Stimulated activated CD8-positive, alpha-beta memory T cell treated with anti-CD3 and anti-CD28 coated beads, Interleukin-7, amount 100 ng/mL, for 48 hours (primary cell): ENCODE data around the gene PLXNA1.
A peak's percentile ranks its signal among the peaks of the same experiment; 100 is the strongest.

Source experiments
- DNase-seq, 2 donors: peaks; one replicate each; pipeline ENCODE4 v3.0.0-alpha.2; 2020; ENCODE audit warnings: low read depth in 1 of 2; ENCODE audit errors: extremely low read depth in 1 of 2

Gene PLXNA1

DNA sequence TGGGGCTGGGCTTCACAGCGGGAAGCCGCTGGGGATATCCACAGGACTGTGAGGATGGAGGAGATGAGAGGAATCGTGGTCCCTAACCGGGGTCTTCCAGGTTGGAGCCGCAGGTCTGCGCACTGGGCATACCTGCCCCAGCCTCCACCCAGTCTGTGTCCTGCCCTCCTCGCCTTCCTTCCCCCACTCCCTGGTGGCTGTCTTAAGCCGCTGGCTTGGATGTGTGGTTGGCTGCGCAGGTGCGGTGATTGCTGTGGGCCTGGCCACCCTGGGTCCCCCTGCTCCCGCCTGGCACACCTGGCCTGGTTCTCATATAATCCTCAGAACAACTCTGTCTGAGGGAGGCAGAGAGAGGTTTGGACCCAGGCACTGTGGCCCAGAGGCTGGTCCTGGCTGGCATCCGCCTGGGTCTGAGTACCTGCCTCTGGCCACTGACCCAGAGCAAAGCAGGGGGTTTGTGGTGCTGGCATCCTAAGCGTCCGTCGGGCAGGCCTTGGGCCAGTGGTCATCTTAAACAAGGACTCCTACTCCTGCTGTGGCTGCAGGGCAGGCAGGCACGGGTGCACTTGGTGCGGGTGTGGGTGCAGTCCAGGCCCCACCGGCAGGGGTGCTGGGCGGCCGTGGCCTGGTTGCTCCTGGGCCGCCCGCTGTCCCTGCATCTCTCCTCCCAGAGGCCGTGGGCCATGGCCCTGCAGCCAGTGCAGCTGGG is 18.7 kb downstream of the PLXNA1 start:
- no peak for DNase-seq

DNA sequence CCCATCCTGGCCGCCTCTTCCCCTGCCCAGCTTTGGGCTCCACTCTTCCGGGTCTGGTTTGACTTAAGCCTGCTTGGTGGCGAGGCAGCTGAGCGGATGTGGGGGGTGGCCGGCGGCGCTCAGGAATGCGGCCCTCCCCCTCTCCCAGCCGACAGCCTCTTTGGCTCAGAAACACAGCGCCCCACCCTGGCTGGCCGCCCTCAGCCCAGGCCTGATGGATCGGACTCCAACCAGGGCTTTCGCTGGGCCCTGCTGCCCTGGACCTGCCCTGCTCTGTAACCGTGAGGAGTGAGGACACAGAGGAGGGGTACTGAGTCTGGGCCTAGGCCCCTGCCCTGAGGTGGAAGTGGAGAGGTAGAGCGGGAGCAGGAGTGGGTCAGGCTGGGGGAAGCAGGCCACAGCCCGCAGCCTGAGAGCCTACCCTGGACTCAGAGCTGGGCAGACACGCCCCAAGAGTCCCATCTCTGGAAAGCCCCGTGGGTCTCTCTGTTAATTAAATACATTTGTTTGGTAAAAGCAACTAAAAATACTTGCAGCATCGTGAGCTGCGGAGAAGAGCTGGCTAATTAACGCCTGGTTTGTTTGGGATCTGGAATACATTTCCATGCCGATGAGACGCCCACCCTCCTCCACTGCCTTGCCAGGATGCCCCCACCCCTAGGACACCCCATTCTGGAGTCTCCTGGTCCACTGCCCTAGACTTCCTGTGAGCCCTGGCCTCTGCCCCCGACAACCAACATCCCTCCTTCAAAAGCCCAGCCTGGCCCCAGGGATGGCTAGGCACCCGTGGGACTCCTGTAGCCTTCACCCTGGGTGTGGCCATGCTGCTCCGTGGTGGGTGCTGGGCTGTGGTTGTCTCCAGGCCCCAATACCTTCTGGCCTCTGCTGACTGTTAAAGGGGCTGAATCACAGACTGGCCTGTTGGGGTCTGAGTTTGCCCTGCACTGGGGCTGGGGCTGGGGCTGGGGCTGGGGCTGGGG is 19.6 kb downstream of the PLXNA1 start:
- DNase-seq, result no peak

GRCh38 chr3:127003175-127003555 is 20.2 kb downstream of the PLXNA1 start:
- no peak for DNase-seq

DNA sequence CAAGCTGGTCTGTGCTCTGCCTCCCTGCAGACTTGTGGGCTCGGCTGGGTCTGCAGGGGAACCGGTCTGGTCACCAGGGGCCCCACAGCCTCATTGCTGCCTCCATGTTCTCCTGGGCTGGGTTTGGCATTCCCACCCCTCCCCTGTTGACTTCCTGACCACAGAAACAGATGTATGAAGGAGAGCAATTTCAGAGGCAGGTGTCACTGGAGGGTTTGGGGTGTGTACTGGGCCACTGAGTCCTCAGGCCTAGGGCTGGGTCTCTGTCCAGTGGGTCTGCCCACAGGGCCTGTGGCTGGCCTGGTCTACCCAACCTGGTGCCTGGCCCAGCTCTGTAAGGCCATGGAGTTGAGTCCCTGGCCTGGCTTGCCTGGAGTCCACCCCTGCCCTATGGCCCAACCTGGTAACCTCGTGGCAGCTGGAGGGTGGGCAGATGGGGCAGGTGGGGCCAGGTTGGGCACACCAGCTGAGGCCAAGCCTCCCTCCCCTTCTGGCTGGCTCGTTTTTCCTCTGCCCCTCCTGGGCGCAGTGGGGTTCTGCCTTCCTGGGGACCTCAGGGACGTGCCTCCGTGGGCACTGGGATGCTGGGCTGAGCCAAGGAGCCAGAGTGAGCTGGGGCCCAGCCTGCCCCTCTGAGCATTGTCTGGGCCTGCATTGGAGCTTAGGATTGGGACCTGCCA is 20.8 kb downstream of the PLXNA1 start:
- no peak for DNase-seq

DNA sequence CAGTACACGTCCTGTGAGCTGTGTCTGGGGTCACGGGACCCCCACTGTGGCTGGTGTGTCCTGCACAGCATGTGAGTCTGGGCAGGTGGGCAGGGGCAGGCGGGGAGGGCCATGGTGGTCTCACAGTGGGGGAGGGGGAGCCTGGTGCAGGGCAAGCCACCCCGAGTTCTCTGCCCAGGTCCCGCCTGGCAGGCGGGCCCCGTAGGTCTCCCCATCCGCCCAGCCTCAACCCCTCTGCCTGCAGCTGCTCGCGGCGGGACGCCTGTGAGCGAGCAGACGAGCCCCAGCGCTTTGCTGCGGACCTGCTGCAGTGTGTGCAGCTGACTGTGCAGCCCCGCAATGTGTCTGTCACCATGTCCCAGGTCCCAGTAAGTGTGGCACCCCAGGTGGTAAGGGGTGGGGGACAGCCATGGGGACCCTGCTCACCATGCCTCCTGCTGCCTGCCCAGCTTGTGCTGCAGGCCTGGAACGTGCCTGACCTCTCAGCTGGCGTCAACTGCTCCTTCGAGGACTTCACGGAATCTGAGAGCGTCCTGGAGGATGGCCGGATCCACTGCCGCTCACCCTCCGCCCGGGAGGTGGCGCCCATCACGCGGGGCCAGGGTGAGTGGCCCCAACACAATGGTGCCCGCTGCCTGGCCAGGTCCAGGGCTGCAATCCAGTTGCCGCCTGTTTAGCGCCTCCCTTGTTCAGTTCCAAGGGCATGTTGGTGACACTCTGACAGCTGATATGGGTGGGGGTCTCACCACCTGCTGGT is 21.9 kb downstream of the PLXNA1 start:
- DNase-seq, result no peak

DNA sequence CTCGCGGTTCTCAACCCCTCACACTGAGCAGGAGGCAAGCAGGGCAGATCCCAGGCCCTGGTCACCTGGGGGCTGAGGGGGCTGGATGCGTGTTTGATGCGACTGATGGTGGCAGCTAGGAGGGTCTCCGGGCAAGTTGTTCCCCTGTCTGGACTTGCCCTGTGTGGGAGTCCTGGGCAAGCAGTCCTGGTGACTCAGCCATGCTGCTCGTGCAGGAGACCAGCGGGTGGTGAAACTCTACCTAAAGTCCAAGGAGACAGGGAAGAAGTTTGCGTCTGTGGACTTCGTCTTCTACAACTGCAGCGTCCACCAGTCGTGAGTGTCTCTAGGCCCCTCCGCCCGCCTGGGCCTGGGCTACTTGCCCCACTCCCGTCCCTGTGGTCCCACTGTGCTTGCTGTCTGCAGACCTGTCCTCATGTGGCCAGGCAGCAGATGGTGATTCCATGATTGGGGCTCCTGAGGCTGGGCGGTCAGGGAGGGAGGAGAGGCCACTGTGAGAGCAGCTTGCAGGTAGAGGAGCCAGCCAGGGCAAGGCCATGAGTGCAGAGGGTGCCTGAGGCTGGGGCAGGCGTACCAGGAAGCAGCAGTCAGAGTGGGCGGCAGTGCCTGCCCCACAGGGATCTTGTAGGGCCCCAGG is 23.1 kb downstream of the PLXNA1 start:
- no peak for DNase-seq

GRCh38 chr3:127006781-127007436 is 24.0 kb downstream of the PLXNA1 start:
- no peak for DNase-seq

GRCh38 chr3:127008236-127008635 is 25.3 kb downstream of the PLXNA1 start:
- no peak for DNase-seq

DNA sequence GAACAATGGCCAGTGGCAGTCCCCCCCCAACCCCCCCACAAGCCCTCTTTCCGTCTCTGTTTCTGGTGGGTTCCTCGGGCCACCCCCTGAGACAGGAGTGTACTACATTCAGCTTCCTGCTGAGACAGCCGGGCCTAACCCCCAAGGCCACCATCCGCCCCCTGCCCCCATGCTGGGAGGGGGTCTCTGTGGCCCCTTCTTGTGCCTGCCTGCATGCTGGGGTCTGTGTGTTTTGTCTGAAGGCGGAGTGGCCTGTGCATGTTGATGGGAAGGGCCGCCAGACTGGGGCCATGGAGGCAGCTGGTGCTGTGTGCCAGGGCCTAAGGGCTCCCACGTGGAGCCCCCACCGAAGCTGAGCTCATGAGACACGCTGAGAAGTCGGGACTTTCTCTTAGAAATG is 26.6 kb downstream of the PLXNA1 start:
- DNase-seq, result no peak

- no peak for DNase-seq
These were observed 28.5 kb downstream of the PLXNA1 start for GRCh38 chr3:127011270-127011992.

DNA sequence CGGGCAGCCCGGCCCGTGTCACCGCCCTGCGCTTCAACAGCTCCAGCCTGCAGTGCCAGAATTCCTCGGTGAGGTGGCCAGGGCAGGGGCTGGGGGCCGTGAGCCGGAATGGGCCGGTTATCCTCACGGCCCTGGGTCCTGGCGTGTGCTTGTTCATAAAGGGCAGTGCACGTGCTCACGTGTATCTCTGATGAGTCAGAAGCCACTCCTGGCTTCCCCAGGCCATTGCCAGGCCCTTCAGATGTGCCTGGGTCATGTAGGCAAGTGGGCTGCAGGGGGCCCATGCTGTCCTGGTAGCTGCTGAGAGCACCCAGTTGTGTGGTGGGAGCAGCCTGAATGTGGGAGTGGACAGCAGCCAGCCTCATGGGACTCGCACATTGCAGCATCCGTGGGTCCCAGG is 29.2 kb downstream of the PLXNA1 start:
- no peak for DNase-seq

DNA sequence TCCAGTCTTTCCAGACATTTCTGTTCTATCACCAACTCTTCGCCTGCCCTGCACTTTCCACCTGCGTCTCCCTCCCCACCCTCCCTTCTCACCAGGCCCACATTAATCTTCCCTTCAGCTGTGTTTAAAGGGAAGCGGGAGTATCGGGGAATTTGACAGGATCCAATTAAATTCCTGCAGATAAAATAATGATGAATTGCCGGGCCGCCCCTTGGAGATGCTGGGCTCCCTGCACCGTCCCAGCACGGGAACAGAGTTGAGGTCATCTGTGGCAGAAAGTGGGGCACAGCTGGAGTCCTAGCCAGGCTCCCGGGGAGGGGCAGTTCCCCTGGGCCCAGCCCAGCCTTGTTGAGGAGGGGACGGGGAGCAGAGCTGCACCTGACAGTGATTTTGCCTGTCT is 30.3 kb downstream of the PLXNA1 start:
- DNase-seq, result no peak

- no peak for DNase-seq
These were observed 31.0 kb downstream of the PLXNA1 start for GRCh38 chr3:127013758-127014535.

DNA sequence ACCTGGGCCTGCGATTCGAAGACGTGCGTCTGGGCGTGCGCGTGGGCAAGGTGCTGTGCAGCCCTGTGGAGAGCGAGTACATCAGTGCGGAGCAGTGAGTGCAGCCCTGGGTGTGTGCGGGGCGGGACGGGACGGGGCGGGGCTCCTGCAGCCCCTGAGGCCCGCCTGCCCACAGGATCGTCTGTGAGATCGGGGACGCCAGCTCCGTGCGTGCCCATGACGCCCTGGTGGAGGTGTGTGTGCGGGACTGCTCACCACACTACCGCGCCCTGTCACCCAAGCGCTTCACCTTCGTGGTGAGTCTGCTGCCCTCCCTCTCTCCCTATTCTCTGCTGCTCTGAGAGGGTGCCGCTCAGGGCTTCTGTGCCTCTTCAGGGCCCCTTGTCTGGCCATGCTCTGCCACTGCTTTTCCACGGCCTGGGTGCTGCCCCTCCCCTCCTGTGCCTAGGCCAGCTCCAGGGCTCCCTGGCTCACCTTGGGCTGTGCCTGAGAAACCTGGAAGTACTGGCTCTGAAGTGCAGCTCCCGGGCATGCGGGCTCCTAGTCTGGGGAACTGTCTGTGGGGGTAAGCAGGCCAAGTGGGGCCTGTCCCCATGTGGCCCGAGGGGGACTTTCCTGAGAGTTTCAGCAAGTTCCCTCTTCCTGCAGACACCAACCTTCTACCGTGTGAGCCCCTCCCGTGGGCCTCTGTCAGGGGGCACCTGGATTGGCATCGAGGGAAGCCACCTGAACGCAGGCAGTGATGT is 31.8 kb downstream of the PLXNA1 start:
- DNase-seq, result no peak

- peak in 1 of 2 donors; percentile 2 for DNase-seq
These were observed 32.5 kb downstream of the PLXNA1 start for GRCh38 chr3:127015282-127016042.

- DNase-seq, result no peak
These were observed 33.1 kb downstream of the PLXNA1 start for GRCh38 chr3:127016043-127016343.

DNA sequence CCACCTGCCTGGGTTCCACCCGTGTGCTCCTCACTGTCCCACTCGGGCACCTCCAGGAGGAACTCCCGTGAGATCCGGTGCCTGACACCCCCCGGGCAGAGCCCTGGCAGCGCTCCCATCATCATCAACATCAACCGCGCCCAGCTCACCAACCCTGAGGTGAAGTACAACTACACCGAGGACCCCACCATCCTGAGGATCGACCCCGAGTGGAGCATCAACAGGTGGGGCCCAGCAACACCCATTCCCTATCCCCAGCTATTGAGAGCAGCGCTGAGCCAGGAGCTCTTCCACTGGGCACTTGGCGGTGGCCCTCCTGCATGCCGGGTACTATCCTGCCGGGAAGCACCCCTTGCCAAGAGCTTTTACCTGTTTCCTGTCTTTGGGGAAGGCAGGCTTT is 33.5 kb downstream of the PLXNA1 start:
- no peak for DNase-seq
